Endothelial cell of umbilical vein (primary cell): ENCODE results near the gene GPR61. TPM values are rescaled to one million over a fixed set of nuclear protein-coding genes. Genes with fewer than 3 reads are reported as not detected.

Experiments used
- BruUV-seq: library from RNA; stranded (reverse); fragments of 400-500 nt; replicated peaks from 2 replicates; lab custom pipeline; 2021; lab: Mats Ljungman, UMichigan
- CTCF ChIA-PET: fragments of 300-600, 350-600 bp; sonication (Branson Sonifier 250); formaldehyde crosslinking; loops from one replicate; lab custom pipeline; 2021; ENCODE audit warnings: antibody characterized with exemption, inconsistent platforms; lab: Charles Lee
- POLR2A ChIA-PET: fragments of 300-600, 350-600 bp; sonication (Branson Sonifier 250); formaldehyde crosslinking; loops from one replicate; lab custom pipeline; 2021; ENCODE audit warnings: antibody characterized with exemption, inconsistent platforms; lab: Charles Lee
- DNase-seq: peaks from one replicate; pipeline ENCODE4 v3.0.0-alpha.2; 2011; ENCODE audit warnings: low read depth, low spot score
- FAIRE-seq: peaks from 2 replicates; lab custom pipeline; 2011; peaks lifted over from hg19 to GRCh38; lab: Jason Lieb, UNC
- H2AFZ ChIP-seq: 2 replicates; pipeline ENCODE4 v1.6.0; 2012; ENCODE audit warnings: low read depth, low read length, control low read depth, inconsistent platforms
- H3K27ac ChIP-seq: 2 replicates; pipeline ENCODE4 v1.5.1; 2011; ENCODE audit warnings: low read depth, mild to moderate bottlenecking, control low read depth, low read length, moderate library complexity; ENCODE audit not compliant: insufficient read depth
- H3K27me3 ChIP-seq, 2 experiments: 2 replicates each; pipeline versions ENCODE4 v1.6.0 to v1.6.1; 2011; ENCODE audit warnings: low read length in 2 of 2, mixed read lengths in 1 of 2; ENCODE audit not compliant: control insufficient read depth in 2 of 2, insufficient read depth in 2 of 2
- H3K36me3 ChIP-seq, 2 experiments: 2 replicates in 1 of 2; 3 replicates in 1 of 2; pipeline ENCODE4 v1.5.1; 2011; ENCODE audit warnings: low read length in 2 of 2, mild to moderate bottlenecking in 1 of 2, moderate library complexity in 1 of 2; ENCODE audit not compliant: control insufficient read depth in 2 of 2, insufficient read depth in 2 of 2; ENCODE audit errors: extremely low read depth in 1 of 2
- H3K4me1 ChIP-seq: 3 replicates; pipeline ENCODE4 v1.5.1; 2011; ENCODE audit warnings: mild to moderate bottlenecking, low read length; ENCODE audit not compliant: control insufficient read depth, insufficient read depth; ENCODE audit errors: extremely low read depth
- H3K4me2 ChIP-seq: 2 replicates; pipeline ENCODE4 v1.6.1; 2011; ENCODE audit warnings: low read length, control low read depth, mixed read lengths; ENCODE audit not compliant: insufficient read depth
- H3K4me3 ChIP-seq, 3 experiments: fragments of 200-600 bp in 1 of 3; sonication (generic), shearing (Covaris generic) in 1 of 3; replicated peaks in 1 of 3; 2 replicates each; pipeline ENCODE4 v1.5.1; 2011 to 2016; ENCODE audit warnings: control low read depth in 3 of 3, low read length in 3 of 3, mild to moderate bottlenecking in 2 of 3, inconsistent platforms in 1 of 3, low read depth in 1 of 3, moderate library complexity in 1 of 3; ENCODE audit not compliant: insufficient read depth in 1 of 3
- H3K79me2 ChIP-seq: 2 replicates; pipeline ENCODE4 v1.6.0; 2012; ENCODE audit warnings: low read length, inconsistent platforms; ENCODE audit not compliant: control insufficient read depth, insufficient read depth
- H3K9ac ChIP-seq: replicated peaks from 2 replicates; pipeline ENCODE3; 2011; ENCODE audit warnings: low read length, control low read depth; ENCODE audit not compliant: insufficient read depth; ENCODE audit errors: extremely low read depth
- H3K9me1 ChIP-seq: replicated peaks from 3 replicates; pipeline ENCODE4 v1.6.0; 2011; ENCODE audit warnings: mild to moderate bottlenecking, low read length; ENCODE audit not compliant: control insufficient read depth, insufficient read depth; ENCODE audit errors: extremely low read depth
- H3K9me3 ChIP-seq: replicated peaks from 2 replicates; pipeline ENCODE4 v1.5.1; 2012; ENCODE audit warnings: low read length, inconsistent platforms; ENCODE audit not compliant: control insufficient read depth, insufficient read depth
- H4K20me1 ChIP-seq: replicated peaks from 2 replicates; pipeline ENCODE3; 2011; ENCODE audit warnings: mild to moderate bottlenecking, low read length; ENCODE audit not compliant: control insufficient read depth, insufficient read depth; ENCODE audit errors: extremely low read depth
- CTCF ChIP-seq, 2 donors: IDR thresholded peaks; 1 replicate in 1 of 2; 2 replicates in 1 of 2; pipeline ENCODE4 v1.5.1; 2011; ENCODE audit warnings: low read length in 2 of 2, mild to moderate bottlenecking in 2 of 2, moderate library complexity in 2 of 2, control low read depth in 1 of 2, inconsistent platforms in 1 of 2, low read depth in 1 of 2; ENCODE audit not compliant: insufficient read depth in 1 of 2; ENCODE audit errors: extremely low read depth in 1 of 2
- EZH2 ChIP-seq: IDR thresholded peaks from 2 replicates; pipeline ENCODE4 v1.6.1; 2012; ENCODE audit warnings: borderline replicate concordance, low read depth, mild to moderate bottlenecking, moderate library complexity, low read length, inconsistent platforms; ENCODE audit not compliant: severe bottlenecking
- FOS ChIP-seq: IDR thresholded peaks from 2 replicates; pipeline ENCODE4 v1.6.1; 2011; ENCODE audit warnings: mild to moderate bottlenecking, low read length, moderate library complexity, borderline replicate concordance; ENCODE audit not compliant: insufficient read depth
- GATA2 ChIP-seq: IDR thresholded peaks from 2 replicates; pipeline ENCODE4 v1.7.0; 2011; ENCODE audit warnings: low read depth, mild to moderate bottlenecking, moderate library complexity, mixed read lengths, low read length; ENCODE audit not compliant: insufficient read length, insufficient read depth
- JUN ChIP-seq: IDR thresholded peaks from 2 replicates; pipeline ENCODE4 v1.6.1; 2011; ENCODE audit warnings: borderline replicate concordance, low read depth; ENCODE audit not compliant: insufficient read length, insufficient read depth
- MAX ChIP-seq: IDR thresholded peaks from 2 replicates; pipeline ENCODE4 v1.6.1; 2011; ENCODE audit not compliant: insufficient read depth, insufficient read length
- MYC ChIP-seq: IDR thresholded peaks from one replicate; pipeline ENCODE4 v1.6.1; 2011; ENCODE audit warnings: mild to moderate bottlenecking, low read depth, low read length
- POLR2A ChIP-seq: IDR thresholded peaks from 2 replicates; pipeline ENCODE4 v1.6.1; 2012; ENCODE audit warnings: low read depth, mild to moderate bottlenecking, control low read depth, low read length
- POLR2AphosphoS5 ChIP-seq: IDR thresholded peaks from 2 replicates; pipeline ENCODE4 v1.6.1; 2012; ENCODE audit warnings: low read depth, mild to moderate bottlenecking, control low read depth, low read length, moderate library complexity; ENCODE audit not compliant: insufficient read depth
- dilution Hi-C: fragments of 300-500 bp; cut with MboI; formaldehyde crosslinking; loops from one replicate; pipeline ENCODE4 v1.15.0; 2019; ENCODE audit warnings: low sequenced_read_pairs; ENCODE audit not compliant: extremely low pct_ligation_motif_present
- intact Hi-C: fragments of 100-400 bp; cut with micrococcal nuclease; formaldehyde crosslinking; loops from one replicate; pipeline ENCODE4 v1.10.0; 2022
- polyA plus RNA-seq, 4 experiments: library from polyadenylated mRNA; depleted of rRNA in 3 of 4; stranded (reverse) in 3 of 4; unstranded in 1 of 4; fragments of >200 nt; gene quantifications; 2 replicates each; pipeline versions ENCODE4 v1.2.1 to v1.2.3, GENCODE V29; 2011 to 2012; ENCODE audit warnings: missing spikeins in 1 of 4
- total RNA-seq: library from RNA; stranded (reverse); gene quantifications from 2 replicates; pipeline ENCODE4 v1.2.3, GENCODE V29; 2021

The GPR61 gene
- total and polyA plus RNA-seq, 2 donors (not counting 3 experiments of a cell fraction or from before 2014, with no cell fraction given): not detected

GRCh38 chr1:109504974-109505373 is 34.7 kb upstream of the GPR61 start:
- ChIA-PET CTCF (interaction anchor here (1.0 to 23.0 kb wide), 3 partner anchors 9 to 26 kb away, joined by 3 to 955 read pairs (median 6); partner anchors contain the start of gene GPR61), POLR2A (no interaction called here)
- Histone ChIP-seq H3K79me2 (no peaks in the 10 kb centered on the region), H3K9me1 (no peaks in the 10 kb centered on the region), H3K9ac (no peak overlapping the region), H2AFZ (no peak overlapping the region), H3K27ac (no peak overlapping the region), H3K4me1 (peaks cover 2% of the 10 kb centered on the region), H3K4me2 (no peak overlapping the region), H4K20me1 (no peaks in the 10 kb centered on the region), H3K4me3 (no peak overlapping the region), H3K9me3 (no peaks in the 10 kb centered on the region), H3K27me3 (peaks cover 0 to 2% of the 10 kb centered on the region in 2 experiments), H3K36me3 (peaks cover 0 to 2% of the 10 kb centered on the region in 2 experiments)
- DNase-seq (no peak), FAIRE-seq (no peak)
- BruUV-seq: no TSS peak
- dilution Hi-C loops (no loop called here), intact Hi-C loops (no loop called here)
- TF ChIP-seq CTCF (IDR thresholded peaks at IDR 0.05; ENCODE audit: extremely low read depth in 1 of 2, insufficient read depth in 1 of 2, low read depth in 1 of 2, low read length in 2 of 2) (no peak), MYC (no peak), POLR2AphosphoS5 (no peak)

- dilution Hi-C loops: no loop called here
- no TSS peak for BruUV-seq
- no peak overlapping the region for H3K27ac ChIP-seq
- H3K79me2 ChIP-seq: no peaks in the 10 kb centered on the region
- ChIA-PET CTCF (interaction anchor here (1.6 to 23.0 kb wide), 5 partner anchors 9 to 23 kb away, joined by 9 to 955 read pairs (median 19); partner anchors contain the start of genes CYB561D1 and GPR61), POLR2A (no interaction called here)
- no peak overlapping the region for H3K9ac ChIP-seq
- no peaks in the 10 kb centered on the region for H3K9me3 ChIP-seq
- FAIRE-seq (no peak), DNase-seq (no peak)
- no peak overlapping the region for H3K4me2 ChIP-seq
- H3K4me1 ChIP-seq: peaks cover 6% of the 10 kb centered on the region
- H4K20me1 ChIP-seq: no peaks in the 10 kb centered on the region
- TF ChIP-seq POLR2AphosphoS5 (no peak), EZH2 (no peak), MYC (no peak), GATA2 (no peak), POLR2A (no peak), MAX (no peak), FOS (no peak), JUN (no peak), CTCF (IDR thresholded peaks at IDR 0.05; ENCODE audit: extremely low read depth in 1 of 2, insufficient read depth in 1 of 2, low read depth in 1 of 2, low read length in 2 of 2) (no peak)
- H3K4me3 ChIP-seq: no peak overlapping the region
- no peaks in the 10 kb centered on the region for H3K36me3 ChIP-seq
- H3K27me3 ChIP-seq: peaks cover 10 to 21% of the 10 kb centered on the region in 2 experiments
- no peaks in the 10 kb centered on the region for H3K9me1 ChIP-seq
- intact Hi-C loops: no loop called here
- H2AFZ ChIP-seq: no peak overlapping the region
Measured at GRCh38 chr1:109508001-109508872, 31.4 kb upstream of the GPR61 start.
